Middle frontal gyrus (tissue), 1 donor: ENCODE data around the gene NPHP4.

Experiments
- DNase-seq: peaks from one replicate; pipeline ENCODE4 v3.0.0-alpha.2; 2015; ENCODE audit warnings: low spot score; ENCODE audit errors: extremely low spot score

NPHP4 gene

DNA sequence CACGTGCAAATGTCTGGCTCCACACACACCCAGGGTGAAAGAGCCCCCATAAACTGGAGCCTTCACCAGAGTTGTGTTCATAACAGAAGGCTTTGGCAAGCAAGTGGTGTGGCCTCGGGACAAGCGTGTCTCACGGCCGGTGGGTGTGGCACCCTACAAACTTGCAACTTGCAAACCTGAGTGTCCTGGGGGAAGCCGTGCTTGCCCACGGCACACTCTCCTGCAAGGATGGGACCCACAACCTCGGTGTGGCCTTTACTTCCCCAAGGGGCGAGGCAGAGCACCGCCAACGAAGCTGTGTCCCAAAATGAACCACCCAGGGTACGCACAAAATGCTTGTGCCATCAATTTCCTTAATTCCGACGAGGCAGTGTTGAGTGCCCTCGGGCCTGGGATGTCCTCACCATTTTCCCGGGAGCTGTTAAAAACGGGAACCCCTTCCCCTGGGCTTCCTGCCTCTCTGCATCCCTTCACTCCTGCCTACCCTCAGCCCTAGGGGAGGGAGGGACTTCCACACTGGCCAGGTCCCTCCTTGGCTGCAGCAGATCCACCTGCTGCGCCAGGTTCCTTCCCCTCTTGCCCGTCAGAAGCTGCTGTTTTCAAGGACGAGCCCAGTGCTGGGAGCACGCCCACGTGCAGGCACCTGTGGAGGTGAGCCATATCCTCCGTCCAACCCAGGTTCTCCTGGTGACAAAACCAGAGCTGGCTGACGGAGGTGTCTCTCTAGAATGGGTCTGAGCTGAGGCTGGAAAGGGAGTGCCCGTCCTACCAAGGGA is 111.4 kb downstream of the NPHP4 start:
- DNase-seq, result no peak

DNA sequence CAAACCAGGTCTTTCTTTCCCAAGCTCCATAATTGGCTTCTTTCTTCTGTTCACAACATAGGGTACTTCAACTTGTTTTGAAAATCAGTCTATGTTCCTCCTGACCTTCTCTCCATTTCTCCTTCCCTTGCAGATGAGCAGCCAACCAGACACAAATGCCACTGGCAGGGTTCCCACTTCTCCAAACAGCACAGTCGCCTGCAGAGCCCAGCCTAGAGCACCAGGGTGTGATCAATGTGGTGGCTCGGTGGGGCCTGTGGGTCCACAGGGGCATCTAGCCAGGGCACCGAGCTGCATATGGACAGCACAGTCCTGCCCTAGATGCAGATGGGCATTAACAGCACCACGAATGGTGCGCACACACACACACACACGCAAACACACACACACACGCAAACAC is 112.8 kb downstream of the NPHP4 start:
- DNase-seq, result no peak

DNA sequence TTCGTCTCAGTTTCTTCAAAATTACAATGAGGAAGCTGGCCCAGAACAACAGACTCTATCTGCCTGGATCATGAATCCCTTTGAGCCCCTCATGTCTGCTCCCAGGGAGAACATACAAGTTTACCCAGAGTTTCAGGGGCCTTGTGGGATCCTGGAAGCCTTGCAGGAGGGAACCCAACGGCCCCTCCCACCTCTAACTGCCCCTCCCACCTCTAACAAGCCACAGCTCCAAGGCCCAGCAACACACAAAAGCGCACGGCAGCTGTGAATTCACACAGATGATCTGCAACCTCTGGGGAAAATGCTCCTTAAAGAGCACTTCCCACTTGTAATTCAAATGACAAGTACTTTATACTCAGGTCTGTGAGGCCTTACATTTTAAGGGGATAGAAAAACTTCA is 113.3 kb downstream of the NPHP4 start:
- no peak for DNase-seq

DNA sequence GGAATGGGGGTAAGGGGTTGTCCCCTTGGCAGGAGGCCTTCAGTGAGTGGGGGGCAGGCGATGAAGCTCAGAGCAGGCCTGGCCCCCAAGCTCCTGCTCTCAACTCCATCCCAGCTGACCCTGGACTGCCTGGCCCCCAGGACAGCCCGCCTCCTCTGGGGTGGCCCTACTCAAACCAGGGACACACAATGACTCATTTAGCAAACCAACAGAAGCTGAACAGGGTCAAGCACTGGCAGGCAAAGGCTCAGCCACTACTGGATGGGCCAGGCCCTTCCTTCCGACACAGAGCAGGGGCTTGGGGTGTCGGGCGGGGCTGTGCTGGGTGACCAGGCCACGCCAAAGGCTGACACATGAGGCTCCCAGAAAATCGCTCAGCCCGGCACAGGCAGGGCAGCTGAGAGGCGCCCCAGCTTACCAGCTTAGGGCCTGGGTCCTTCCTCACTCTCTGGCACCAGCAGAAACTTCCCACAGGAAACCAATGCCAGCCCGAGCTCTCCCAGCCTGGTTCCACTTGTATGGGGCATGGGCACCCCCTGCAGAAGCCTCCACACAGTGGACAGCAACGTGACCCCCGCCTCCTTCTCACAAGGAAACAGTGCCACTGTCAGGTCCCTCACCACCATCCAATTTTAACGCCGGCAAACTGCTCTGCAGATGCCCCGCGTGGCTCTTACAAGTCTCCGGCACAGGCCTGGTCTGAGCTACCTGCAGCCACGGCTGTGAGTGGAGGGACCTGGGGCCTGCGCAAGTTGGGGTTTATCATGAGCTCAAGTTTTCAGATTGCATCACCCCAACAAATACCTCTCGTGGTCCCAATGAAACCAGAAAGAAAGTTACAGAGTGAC is 114.3 kb downstream of the NPHP4 start:
- DNase-seq, result no peak

DNA sequence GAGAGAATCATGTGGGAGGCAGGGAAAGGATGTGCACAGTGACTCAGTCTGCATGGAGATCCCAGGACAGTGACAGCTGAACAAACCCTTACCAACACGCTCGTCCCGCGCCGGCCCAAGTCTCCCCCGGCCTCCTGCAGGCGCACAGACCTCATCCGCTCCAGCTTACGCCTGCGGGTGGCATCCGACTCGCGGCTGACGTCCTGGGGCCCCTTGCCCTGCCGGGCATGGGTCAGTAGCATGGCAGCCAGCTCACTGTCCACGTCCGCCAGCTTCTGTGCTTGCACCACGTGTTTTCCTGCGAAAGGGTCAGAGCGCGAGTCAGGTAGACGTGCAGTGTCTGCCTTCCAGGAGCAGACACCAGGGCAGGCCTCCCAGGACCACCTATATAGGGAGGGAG is 115.2 kb downstream of the NPHP4 start:
- DNase-seq, result no peak

DNA sequence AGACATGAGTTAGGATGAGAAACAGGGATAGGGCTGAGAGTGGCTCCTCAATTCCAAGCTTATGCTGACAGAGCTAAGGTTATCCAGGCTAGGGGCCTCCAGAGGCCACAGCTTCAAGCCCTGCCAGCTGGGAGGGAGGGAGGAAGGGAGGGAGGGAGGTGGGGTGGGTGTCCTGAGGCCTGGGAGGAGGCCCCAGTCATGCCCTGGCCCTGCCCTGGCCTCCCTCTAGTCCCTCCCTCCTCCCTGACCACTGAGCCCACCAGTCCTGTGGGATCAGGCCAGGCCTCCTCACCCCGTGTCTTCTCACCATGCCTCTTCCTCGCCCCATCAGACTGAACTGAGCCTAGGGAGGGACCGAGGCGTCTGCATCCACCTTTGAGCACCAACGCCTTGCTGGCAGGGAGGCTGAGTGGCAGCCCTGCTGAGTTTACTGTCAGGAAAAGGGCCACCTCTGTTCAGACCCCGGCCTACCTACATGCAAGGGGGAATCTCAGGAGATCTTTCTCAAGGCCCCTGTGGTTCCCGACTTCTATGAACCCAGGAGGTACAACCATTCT is 116.1 kb downstream of the NPHP4 start:
- DNase-seq, result no peak

DNA sequence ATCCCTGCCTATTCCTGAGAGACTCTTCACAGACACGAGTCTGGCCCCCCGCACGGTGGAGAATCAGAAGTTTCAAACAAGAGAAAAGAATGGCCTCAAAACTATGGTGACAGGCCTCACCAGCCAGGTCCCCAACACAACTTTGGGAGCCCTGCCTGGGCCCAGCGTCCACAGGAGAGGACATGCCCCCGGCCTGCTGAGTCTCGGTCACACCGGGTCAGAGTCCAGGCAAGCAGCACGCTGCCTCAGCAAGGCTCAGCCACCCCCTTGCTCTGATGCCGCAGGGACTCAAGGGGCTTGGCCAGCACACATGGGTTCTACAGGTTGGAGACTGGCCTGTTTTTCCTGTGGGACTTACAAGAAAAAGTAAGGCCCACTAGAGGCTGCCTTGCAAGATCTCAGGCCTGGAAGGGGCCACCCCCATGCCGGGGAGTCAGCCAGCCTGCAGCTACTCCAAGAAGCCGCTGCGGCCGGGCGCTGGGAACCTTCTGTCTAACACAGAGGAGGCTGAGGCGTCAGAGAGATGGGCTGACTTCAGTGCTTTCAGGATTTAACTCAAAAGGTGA is 116.8 kb downstream of the NPHP4 start:
- DNase-seq, result no peak

DNA sequence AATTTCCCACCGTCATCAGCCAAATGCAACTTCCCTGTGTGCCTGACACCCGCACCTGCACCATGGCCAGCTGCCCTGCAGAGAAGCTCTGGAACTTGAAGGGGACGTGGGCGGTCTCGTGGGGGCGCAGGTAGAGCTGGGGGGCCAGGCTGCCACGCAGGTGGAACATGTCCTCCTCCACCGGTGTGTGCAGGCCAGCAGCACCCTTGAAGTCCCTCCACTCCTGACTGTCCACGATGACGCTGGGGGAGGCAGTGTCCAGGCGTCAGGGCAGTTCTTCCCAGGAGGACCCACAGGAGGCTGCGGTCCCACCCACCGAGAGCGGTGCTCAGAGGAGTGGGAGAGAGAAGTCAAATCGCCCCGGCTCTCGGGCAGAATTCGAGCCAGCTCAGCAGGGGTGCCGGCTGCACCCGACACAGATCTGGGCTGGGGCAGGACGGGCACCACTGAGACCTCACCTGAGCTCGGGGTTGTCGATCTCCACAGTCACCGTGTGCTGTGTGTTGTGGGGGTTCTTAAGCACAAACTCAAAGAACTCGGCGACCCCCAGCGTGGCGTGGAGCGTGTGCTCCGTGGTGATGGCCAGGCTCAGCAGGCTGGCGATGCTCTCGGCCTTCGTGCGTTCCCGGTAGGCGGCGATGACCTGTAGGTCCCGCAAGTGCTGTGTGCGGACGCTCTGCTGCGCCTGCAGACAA is 117.7 kb downstream of the NPHP4 start:
- DNase-seq, result no peak

DNA sequence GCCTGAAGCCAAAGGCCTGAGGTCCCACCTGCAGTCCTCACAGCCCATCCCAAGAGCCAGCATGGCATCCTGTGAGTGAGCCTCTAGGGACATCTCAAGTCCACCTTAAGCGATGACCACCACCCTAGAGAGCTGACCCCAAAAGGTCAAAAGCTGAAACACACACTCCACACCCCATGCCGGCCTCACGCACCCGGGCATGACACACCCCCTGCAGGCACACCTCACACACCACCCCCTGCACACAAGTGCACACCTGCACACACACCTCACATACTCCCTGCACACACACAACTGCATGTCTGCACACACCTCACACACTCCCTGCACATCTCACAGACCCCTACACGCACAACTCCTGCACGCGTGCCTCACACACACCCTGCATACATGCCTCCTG is 118.7 kb downstream of the NPHP4 start:
- DNase-seq, result no peak

DNA sequence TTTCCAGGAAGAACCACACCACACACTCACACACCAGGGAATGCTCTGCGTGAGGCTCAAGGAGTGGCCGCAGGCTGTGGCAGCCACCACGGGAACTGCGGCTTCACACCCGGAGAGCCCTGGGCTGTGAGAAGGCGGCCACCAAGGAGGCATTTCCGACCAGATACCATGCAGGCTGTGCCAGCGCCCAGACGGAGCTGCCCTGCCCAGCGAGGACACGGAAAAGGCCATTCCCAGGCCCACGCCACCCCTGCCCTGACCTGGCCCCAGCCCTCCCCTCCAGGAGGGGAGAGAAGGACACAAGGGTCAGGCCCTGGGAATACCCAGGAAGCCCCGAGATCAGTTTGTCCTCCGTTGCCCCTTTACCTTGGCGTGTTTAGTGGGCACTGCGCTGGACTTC is 119.3 kb downstream of the NPHP4 start:
- no peak for DNase-seq

DNA sequence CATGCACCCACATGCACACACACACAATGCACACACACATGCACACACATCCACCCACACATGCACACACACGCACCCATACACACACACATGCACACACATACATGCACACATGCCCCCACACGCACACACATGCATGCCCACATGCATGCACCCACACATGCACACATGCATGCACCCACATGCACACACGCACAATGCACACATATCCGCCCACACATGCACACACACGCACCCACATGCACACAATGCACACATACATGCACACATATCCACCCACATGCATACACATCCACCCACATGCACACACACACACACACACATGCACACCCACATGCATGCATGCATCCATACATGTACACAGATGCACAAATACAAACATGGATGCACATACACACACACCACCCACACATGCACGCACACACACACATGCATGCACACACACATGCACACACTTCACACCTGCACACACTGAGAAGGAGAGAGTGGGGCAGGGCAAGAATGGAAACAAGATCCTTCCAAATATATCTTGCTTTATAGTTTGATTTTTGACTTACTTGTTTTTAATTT is 123.2 kb downstream of the NPHP4 start:
- no peak for DNase-seq

DNA sequence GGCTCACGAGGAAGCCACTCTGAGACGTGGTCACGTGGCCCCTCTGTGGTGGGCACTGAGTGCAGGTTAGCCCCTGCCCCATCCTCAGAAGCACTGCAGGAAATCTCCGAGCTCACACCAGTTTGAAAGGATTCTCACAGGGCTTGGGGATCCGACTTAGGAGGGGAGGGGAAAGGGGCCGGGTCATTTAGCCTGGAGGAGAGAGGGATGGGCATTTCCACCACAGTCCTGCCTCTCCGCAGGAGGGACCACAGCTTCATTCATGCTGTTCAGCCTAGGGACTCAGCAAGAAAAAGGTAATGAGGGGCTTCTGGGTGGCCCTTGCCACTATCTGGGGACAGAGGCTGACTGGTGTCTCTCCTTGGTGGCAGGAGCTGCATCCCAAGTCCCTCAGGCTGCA is 126.5 kb downstream of the NPHP4 start:
- DNase-seq, result no peak

DNA sequence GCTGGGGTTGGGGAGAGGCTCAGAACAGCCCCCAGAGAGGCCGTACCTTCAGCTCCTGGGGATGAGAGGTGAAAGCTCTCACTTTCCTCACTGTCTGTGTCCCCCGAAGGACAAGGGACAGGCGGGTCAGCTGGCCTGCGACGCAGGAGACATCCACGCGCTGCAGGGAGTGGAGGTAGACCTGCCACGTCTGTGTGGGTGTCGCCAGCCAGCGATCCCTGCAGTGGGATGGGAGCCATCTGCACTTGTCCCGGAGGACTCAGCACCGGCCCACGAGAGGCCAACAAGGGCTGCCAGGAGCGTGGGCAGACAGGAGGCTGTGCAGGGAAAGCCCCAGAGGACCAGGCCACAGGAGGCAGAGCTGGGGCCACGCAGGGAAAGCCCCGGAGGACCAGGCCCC is 127.2 kb downstream of the NPHP4 start:
- DNase-seq, result no peak

DNA sequence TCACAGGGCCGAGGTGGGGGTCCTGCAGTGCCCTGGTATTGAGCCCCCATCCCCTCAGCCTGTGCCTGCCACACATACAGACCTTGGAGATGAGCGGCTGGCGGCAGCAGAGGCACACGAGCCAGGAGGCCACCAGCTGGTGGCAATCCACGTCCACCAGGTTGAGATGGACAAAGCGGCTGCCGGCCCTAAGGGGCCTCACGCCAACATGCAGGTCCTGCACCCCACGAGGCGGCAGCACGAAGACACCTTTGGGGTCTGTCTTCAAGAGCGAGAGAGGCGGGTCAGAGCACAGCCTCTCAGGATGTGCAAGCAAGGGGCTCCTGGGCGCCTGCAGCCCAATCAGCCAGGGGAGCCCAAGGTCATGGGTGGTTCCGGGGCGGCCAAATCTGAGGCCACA is 128.0 kb downstream of the NPHP4 start:
- no peak for DNase-seq

DNA sequence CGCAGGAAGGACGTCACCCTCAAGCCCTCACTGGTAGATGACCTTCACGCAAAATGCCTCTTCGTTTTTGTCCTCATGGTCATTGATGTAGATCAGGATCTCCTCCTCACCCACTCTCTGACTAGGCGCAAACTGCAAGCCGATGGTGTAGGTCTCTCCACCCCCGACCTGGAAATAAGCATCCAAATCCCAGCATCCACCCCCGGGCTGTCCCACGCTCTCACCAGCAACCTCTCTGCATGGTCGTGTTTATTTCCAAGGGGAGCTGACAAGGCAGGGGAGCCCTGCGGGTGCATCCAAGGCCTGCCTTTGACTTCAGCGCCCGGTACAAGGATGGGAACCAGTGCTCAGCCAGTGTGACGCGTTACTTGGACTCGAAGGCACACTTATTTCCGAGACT is 129.0 kb downstream of the NPHP4 start:
- DNase-seq, result no peak

DNA sequence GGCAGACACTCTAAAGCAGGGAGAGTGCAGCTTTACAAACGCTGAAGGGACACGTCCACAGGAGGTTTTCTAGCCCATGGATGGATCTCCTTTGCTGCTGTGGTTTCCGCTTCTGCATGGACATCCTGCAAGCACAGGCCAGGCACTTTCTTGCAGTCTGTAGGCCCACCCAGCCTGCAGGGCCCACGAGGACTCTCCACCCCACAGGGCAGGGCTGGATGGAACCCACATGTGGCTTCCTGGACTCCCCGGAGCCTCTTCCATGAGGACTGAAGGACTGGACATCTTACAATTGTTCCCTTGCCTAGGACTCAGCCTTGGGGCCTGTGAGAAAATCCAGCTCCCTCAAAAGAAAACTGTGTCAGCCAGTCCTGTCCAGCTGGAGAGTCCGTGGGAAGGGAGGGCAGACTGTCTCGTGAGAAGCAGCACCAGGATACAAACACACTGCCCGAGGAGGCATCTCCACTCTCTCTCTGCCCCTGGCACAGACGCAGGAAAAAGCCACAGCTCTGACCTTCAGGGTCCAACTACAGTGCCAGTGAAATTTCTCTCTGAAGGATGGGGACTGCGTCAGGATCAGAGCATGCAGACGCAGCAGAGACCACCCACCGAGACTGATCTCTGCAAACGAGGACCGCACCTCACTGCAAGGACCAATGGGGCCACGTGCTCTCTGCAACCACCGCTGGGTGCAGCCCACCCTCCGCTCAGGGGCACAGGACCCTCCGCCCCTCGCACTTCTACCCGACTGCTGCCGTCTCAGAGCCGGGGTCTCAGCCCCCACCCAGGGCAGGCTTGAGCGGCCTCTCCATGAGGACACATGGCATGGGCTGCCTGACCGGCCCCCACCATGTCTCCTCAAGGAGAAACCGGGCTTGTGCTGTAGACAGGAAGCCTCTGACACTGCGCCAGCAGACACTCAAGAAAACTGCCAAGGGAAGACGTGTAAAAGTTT is 130.1 kb downstream of the NPHP4 start:
- DNase-seq, result no peak

DNA sequence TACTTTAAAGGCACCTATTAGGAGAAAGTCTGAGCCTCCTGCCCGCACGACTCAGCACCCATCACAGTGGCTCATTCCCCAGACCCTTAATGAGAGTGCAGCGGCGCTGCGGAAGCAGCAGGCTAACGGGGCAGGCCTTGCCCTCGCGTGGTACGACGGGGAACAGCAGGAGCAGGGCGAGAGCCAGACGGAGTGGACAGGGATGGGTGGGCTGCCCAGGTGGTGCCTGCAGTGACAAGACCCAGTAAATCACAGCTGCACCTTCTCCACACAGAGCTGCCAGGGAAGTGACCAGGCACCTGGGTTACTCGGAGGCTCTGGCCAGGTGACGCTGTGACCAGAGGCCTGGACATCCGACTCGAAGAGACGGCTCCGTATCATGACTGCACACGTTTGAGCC is 131.9 kb downstream of the NPHP4 start:
- no peak for DNase-seq

DNA sequence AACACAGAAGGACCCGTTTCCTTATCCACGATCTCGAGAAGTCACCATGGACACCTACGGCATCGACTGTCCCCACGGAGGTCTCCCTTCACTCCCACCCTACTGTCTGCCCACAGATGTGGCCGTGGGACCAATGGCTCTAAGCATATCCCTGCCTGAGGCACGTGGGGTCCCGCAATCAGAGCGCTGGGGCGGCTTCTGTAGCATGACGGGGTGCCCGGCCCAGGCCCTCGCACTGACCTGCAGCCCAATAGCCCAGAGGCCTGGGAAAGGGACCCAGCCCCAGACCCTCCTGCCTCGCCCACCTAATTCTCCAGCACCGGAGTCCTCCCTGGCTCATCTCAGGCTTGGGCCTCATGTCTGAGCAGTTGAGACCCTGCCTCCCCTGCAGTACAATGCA is 132.5 kb downstream of the NPHP4 start:
- no peak for DNase-seq

DNA sequence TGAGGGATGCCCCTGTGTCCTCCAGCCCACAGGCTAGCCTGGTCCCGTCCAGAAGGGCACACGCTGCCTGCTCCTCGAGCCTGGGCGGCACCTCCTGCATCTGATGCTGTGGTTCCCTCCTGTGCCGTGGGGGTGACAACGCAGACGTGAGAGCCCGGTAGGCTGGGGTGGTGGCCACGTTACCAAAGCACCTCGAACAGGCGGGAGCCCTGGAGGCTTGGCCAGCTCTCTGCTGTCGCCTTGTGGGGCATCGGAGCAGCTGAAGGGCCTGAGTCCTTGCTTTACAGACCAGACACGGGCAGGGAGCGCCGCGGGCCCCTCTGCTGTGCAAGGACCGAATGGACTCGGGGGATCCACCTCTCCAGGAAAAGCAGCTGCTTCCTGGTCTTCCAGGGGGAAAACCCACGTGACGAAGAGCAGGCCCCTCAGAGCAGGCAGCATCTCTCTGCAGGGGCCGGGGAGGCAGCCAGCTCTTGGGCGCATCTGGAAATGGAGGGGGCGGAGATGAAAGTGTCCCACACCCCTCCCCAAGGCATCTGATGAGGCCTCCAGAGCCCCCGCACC is 133.3 kb downstream of the NPHP4 start:
- DNase-seq, result no peak

DNA sequence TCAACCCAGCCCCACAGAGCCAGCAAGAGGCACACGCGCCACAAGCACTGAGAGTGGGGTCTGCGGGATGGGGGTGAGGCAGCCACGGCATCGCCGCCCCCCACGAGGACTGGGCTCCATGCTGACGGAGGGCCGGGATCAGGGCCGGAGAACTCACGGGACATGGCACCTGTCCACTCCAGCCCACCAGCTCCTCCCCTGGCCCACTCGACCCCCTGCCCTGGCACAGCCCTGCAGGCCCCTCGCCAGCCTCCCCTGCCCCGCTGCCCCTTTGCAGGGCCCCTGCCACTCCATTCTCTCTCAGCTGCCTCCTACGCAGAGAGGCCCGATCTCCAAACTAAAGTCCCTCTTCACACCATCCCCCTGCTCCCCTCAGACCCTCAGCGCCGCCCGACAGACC is 134.0 kb downstream of the NPHP4 start:
- no peak for DNase-seq
